IMR-90 (cell line): ENCODE measurements around the gene PRM3. TPM values are rescaled to one million over a fixed set of nuclear protein-coding genes. Genes with fewer than 3 reads are reported as not detected.

Source experiments
- ATAC-seq: fragments of 200-7000 bp; cut with Tn5 transposase; 2 replicates; pipeline ENCODE4 v1.9.1; 2020; ENCODE audit warnings: low read depth, mild to moderate bottlenecking, moderate library complexity
- BruUV-seq: library from RNA; stranded (reverse); fragments of 400-500 nt; replicated peaks from 2 replicates; lab custom pipeline; 2021; lab: Mats Ljungman, UMichigan
- CTCF ChIA-PET: fragments of 300-600 bp; formaldehyde crosslinking; extraction: SDS; loops from one replicate; lab custom pipeline; 2021; ENCODE audit warnings: antibody characterized with exemption; lab: Yijun Ruan, JAX
- POLR2A ChIA-PET: fragments of 300-600 bp; sonication (Branson Sonifier 250); formaldehyde crosslinking; loops from one replicate; lab custom pipeline; 2022; ENCODE audit warnings: antibody characterized with exemption; ENCODE audit not compliant: unreplicated experiment; lab: Charles Lee
- DNase-seq: peaks from one replicate; pipeline ENCODE4 v3.0.0; 2013
- H2AFZ ChIP-seq: replicated peaks from 2 replicates; pipeline ENCODE3; 2013; ENCODE audit warnings: low read length, mild to moderate bottlenecking; ENCODE audit not compliant: poor library complexity
- H2AK5ac ChIP-seq: 2 replicates; pipeline ENCODE4 v1.6.1; 2013; ENCODE audit warnings: low read depth, low read length, inconsistent platforms
- H2AK9ac ChIP-seq: replicated peaks from 2 replicates; pipeline ENCODE3; 2013; ENCODE audit warnings: mild to moderate bottlenecking, low read depth, low read length, moderate library complexity; ENCODE audit not compliant: poor library complexity
- H2BK120ac ChIP-seq: 2 replicates; pipeline ENCODE4 v1.6.1; 2013; ENCODE audit warnings: low read depth, low read length, inconsistent platforms
- H2BK15ac ChIP-seq: 3 replicates; pipeline ENCODE4 v1.6.1; 2013; ENCODE audit warnings: low read depth, low read length, inconsistent platforms
- H2BK20ac ChIP-seq: 2 replicates; pipeline ENCODE4 v1.6.1; 2013; ENCODE audit warnings: low read depth, mild to moderate bottlenecking, inconsistent platforms, low read length, moderate library complexity
- H2BK5ac ChIP-seq: 2 replicates; pipeline ENCODE4 v1.6.1; 2013; ENCODE audit warnings: mild to moderate bottlenecking, low read depth, low read length, inconsistent platforms; ENCODE audit not compliant: poor library complexity, severe bottlenecking
- H3K14ac ChIP-seq: replicated peaks from 2 replicates; pipeline ENCODE4 v1.6.1; 2013; ENCODE audit warnings: low read depth, low read length, inconsistent platforms
- H3K18ac ChIP-seq: 2 replicates; pipeline ENCODE4 v1.6.1; 2013; ENCODE audit warnings: low read depth, low read length, control low read depth
- H3K23ac ChIP-seq: 2 replicates; pipeline ENCODE4 v1.6.1; 2013; ENCODE audit warnings: low read depth, low read length, inconsistent platforms
- H3K27ac ChIP-seq: 2 replicates; pipeline ENCODE4 v1.5.1; 2013; ENCODE audit warnings: mild to moderate bottlenecking, control low read depth, low read length; ENCODE audit not compliant: insufficient read depth
- H3K27me3 ChIP-seq: 2 replicates; pipeline ENCODE4 v1.6.1; 2013; ENCODE audit warnings: low read length; ENCODE audit not compliant: control insufficient read depth, insufficient read depth
- H3K36me3 ChIP-seq: 2 replicates; pipeline ENCODE4 v1.6.1; 2013; ENCODE audit warnings: low read length, mixed read lengths; ENCODE audit not compliant: control insufficient read depth, insufficient read depth
- H3K4ac ChIP-seq: 2 replicates; pipeline ENCODE4 v1.6.1; 2013; ENCODE audit warnings: low read depth, low read length, inconsistent platforms
- H3K4me1 ChIP-seq: 2 replicates; pipeline ENCODE4 v1.6.1; 2013; ENCODE audit warnings: low read length, mixed read lengths; ENCODE audit not compliant: control insufficient read depth, insufficient read depth
- H3K4me2 ChIP-seq: 2 replicates; pipeline ENCODE4 v1.6.1; 2013; ENCODE audit warnings: low read depth, mild to moderate bottlenecking, control low read depth, low read length, moderate library complexity
- H3K4me3 ChIP-seq: 2 replicates; pipeline ENCODE4 v1.5.1; 2013; ENCODE audit warnings: low read depth, mild to moderate bottlenecking, control low read depth, low read length, moderate library complexity; ENCODE audit not compliant: insufficient read depth
- H3K56ac ChIP-seq: 2 replicates; pipeline ENCODE4 v1.6.1; 2013; ENCODE audit warnings: low read length, inconsistent platforms; ENCODE audit not compliant: insufficient read depth; ENCODE audit errors: extremely low read depth
- H3K79me1 ChIP-seq, 2 experiments: 2 replicates each; pipeline ENCODE4 v1.6.1; 2013; ENCODE audit warnings: low read length in 2 of 2, inconsistent platforms in 1 of 2, low read depth in 1 of 2
- H3K9ac ChIP-seq: 2 replicates; pipeline ENCODE4 v1.6.1; 2013; ENCODE audit warnings: low read depth, low read length, control low read depth
- H3K9me1 ChIP-seq: 2 replicates; pipeline ENCODE4 v1.6.1; 2013; ENCODE audit warnings: low read length, inconsistent platforms; ENCODE audit not compliant: insufficient read depth
- H3K9me3 ChIP-seq: 2 replicates; pipeline ENCODE4 v1.6.1; 2013; ENCODE audit warnings: low read length; ENCODE audit not compliant: control insufficient read depth, insufficient read depth
- H4K20me1 ChIP-seq: 2 replicates; pipeline ENCODE4 v1.6.1; 2013; ENCODE audit warnings: low read length, inconsistent platforms; ENCODE audit not compliant: insufficient read depth
- H4K5ac ChIP-seq: 2 replicates; pipeline ENCODE4 v1.6.1; 2013; ENCODE audit warnings: mild to moderate bottlenecking, low read depth, low read length, control low read depth
- H4K8ac ChIP-seq, 2 experiments: 2 replicates each; pipeline ENCODE4 v1.6.1; 2013; ENCODE audit warnings: low read depth in 2 of 2, low read length in 2 of 2, control low read depth in 1 of 2, inconsistent platforms in 1 of 2
- H4K91ac ChIP-seq: 2 replicates; pipeline ENCODE4 v1.6.1; 2013; ENCODE audit warnings: low read depth, low read length, inconsistent platforms; ENCODE audit not compliant: insufficient read depth
- MAZ ChIP-seq: IDR thresholded peaks from 2 replicates; pipeline ENCODE4 v1.6.1; 2012; ENCODE audit warnings: low read depth, mild to moderate bottlenecking, low read length, improper control_type of control experiment, moderate library complexity, borderline replicate concordance
- MXI1 ChIP-seq: IDR thresholded peaks from 2 replicates; pipeline ENCODE4 v1.6.1; 2012; ENCODE audit warnings: low read depth, mild to moderate bottlenecking, low read length, moderate library complexity, borderline replicate concordance
- NFE2L2 ChIP-seq: fragments of 150-350 bp; IDR thresholded peaks from 2 replicates; pipeline ENCODE4 v1.6.1; 2016; ENCODE audit warnings: low read depth, mild to moderate bottlenecking, low read length
- RAD21 ChIP-seq: IDR thresholded peaks from 2 replicates; pipeline ENCODE4 v1.6.1; 2012; ENCODE audit warnings: low read length, improper control_type of control experiment
- WGBS, 2 experiments: methylation state at CpG; one replicate each; pipeline versions ENCODE4 v1.1.5 to v1.1.7; 2013; ENCODE audit warnings: missing lambda C conversion rate in 2 of 2; ENCODE audit not compliant: insufficient read length in 1 of 2; ENCODE audit errors: extremely low coverage in 2 of 2; 5-methylcytosine and 5-hydroxymethylcytosine counted together
- dilution Hi-C: fragments of 300-500 bp; cut with HindIII; formaldehyde crosslinking; loops from one replicate; pipeline ENCODE4 v1.14.3; 2018; ENCODE audit warnings: low sequenced_read_pairs; ENCODE audit not compliant: unreplicated experiment
- in situ Hi-C: fragments of 300-500 bp; cut with MboI; formaldehyde crosslinking; loops from 3 replicates; pipeline ENCODE4 v1.14.3; 2019; ENCODE audit warnings: low sequenced_read_pairs, inconsistent platforms, mixed read lengths
- intact Hi-C: fragments of 100-400 bp; cut with micrococcal nuclease; formaldehyde crosslinking; loops from 2 replicates; pipeline ENCODE4 v1.10.0; 2022
- polyA plus RNA-seq, 3 experiments: library from polyadenylated mRNA; depleted of rRNA; stranded (reverse); fragments of >200 nt; gene quantifications; 2 replicates each; pipeline ENCODE4 v1.2.3, GENCODE V29; 2012; ENCODE audit warnings: low replicate concordance in 1 of 3
- total RNA-seq: library from RNA; depleted of rRNA; stranded (reverse); fragments of >200 nt; gene quantifications from 2 replicates; pipeline ENCODE4 v1.2.3, GENCODE V29; 2012
- TF ChIP-seq, protein P1 (sequence below): conservative IDR thresholded peaks from 2 replicates; pipeline ENCODE4 v1.5.1; 2012; ENCODE audit warnings: mild to moderate bottlenecking, low read depth, low read length, improper control_type of control experiment
- TF ChIP-seq, protein P2 (sequence below): fragments of 150-350 bp; IDR thresholded peaks from 2 replicates; pipeline ENCODE4 v1.6.1; 2016; ENCODE audit warnings: low read depth, mild to moderate bottlenecking, low read length, moderate library complexity, borderline replicate concordance

PRM3 gene
- total and polyA plus RNA-seq, 2 of the 4 experiments (the other 2 are of a cell fraction), result not detected

DNA sequence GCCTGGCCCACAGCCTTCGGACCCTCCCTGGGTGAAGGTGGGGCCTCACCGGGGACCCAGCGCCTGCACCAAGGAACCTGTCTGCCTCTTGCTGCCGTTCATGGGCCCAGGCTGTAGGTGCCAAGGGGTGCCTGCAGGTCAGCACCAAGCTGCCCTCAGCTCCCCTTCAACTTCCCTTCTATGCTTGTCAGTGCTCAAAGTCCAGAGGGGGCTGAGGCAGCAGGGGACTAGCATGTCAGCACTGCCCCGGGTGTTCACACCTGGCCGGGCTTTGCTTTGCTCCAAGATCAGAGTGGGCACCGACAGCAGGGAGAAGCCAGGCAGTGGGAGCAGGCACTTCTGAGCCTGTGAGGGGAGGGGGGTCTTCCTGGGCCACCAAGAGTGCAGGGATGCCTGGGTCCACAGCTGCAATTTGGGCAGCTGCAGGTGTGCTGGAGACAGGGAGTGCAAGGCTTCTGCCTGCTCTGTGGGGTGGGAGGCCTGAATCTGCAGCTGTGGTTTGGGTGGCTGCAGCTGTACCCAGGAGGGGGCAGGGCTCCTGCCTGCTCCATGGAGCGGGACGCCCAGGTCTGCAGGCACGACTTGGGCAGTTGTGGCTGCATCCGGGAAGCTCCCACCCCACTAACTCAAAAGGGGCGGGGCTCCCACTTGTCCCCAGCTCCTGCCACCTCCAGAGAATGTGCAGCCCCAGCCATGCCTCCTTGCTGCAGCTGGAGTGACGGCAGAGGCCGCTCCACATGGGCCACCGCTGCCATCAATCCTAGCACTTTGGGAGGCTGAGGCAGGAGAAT is 35.3 kb upstream of the PRM3 start (continued):
- no peak for TF ChIP-seq MXI1

DNA sequence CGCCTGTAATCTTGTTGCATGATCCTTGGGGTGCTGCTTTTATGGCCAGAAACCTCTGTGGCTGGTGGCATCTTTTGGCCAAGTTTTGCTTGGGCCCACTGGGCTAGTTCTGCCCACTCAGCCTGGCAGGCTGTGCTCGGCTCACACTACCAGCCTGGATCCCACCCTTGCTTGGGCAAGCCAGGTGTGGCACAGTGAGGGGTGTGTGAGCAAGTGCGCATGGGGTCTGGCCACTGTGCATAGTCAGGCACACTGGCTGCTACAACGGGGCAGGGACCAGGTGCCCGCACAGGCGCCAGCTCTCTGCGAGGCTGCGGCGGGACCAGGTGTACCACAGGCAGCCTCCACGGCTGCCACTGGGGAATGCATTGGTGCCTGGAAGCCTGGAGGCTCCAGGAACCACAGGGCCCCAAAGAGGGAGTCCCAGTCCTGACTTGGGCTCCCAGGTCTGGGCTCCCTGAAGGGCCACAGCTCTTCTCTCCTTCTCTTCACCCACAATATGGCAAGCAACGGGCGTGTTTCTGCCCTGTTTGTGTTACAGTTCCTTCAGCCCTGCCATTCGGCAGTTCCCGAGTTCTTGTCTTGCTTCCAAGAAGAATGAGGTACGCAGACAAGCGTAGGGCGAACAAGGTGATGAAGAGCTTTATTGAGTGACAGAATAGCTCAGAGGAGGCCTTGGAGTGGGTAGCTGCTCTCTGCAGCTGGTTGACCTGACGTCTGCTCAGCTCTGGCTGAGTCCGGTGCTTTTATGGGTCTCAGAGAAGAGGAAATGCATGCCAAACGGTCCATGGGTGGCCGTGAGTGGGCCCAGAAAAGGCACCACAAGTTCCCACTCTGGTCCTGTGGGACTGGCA is 34.4 kb upstream of the PRM3 start:
- POLR2A ChIA-PET, result no interaction called here
- Histone ChIP-seq H4K20me1 (no peaks in the 10 kb centered on the region), H2BK120ac (no peak overlapping the region), H2BK20ac (no peak overlapping the region), H3K27ac (no peak overlapping the region), H3K4me1 (peaks cover 10% of the 10 kb centered on the region), H3K14ac (no peak overlapping the region), H3K23ac (no peak overlapping the region), H3K36me3 (no peaks in the 10 kb centered on the region), H2BK15ac (no peak overlapping the region), H3K18ac (no peak overlapping the region), H3K4me2 (no peak overlapping the region), H3K9ac (no peak overlapping the region), H2BK5ac (no peak overlapping the region), H3K79me1 (peaks cover 0 to 2% of the 10 kb centered on the region in 2 experiments; a peak in 2 of 4 replicates), H4K91ac (no peak overlapping the region), H3K4ac (no peak overlapping the region), H3K9me3 (no peaks in the 10 kb centered on the region), H2AFZ (no peak overlapping the region), H4K8ac (no peak overlapping the region), H3K4me3 (no peak overlapping the region), H4K5ac (no peak overlapping the region), H2AK9ac (no peak overlapping the region), H2AK5ac (no peak overlapping the region), H3K9me1 (peaks cover 13% of the 10 kb centered on the region), H3K27me3 (no peaks in the 10 kb centered on the region), H3K56ac (no peak overlapping the region)
- TF ChIP-seq RAD21 (no peak), NFE2L2 (no peak), MAZ (no peak)
- TF ChIP-seq, protein P1, sequence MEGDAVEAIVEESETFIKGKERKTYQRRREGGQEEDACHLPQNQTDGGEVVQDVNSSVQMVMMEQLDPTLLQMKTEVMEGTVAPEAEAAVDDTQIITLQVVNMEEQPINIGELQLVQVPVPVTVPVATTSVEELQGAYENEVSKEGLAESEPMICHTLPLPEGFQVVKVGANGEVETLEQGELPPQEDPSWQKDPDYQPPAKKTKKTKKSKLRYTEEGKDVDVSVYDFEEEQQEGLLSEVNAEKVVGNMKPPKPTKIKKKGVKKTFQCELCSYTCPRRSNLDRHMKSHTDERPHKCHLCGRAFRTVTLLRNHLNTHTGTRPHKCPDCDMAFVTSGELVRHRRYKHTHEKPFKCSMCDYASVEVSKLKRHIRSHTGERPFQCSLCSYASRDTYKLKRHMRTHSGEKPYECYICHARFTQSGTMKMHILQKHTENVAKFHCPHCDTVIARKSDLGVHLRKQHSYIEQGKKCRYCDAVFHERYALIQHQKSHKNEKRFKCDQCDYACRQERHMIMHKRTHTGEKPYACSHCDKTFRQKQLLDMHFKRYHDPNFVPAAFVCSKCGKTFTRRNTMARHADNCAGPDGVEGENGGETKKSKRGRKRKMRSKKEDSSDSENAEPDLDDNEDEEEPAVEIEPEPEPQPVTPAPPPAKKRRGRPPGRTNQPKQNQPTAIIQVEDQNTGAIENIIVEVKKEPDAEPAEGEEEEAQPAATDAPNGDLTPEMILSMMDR, result no peak
- TF ChIP-seq, protein P2, sequence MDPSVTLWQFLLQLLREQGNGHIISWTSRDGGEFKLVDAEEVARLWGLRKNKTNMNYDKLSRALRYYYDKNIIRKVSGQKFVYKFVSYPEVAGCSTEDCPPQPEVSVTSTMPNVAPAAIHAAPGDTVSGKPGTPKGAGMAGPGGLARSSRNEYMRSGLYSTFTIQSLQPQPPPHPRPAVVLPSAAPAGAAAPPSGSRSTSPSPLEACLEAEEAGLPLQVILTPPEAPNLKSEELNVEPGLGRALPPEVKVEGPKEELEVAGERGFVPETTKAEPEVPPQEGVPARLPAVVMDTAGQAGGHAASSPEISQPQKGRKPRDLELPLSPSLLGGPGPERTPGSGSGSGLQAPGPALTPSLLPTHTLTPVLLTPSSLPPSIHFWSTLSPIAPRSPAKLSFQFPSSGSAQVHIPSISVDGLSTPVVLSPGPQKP, result no peak
- DNase-seq (no peak), ATAC-seq (no peak)
- intact Hi-C loops (no loop called here), dilution Hi-C loops (no loop called here), in situ Hi-C loops (loop anchor here (5.0 kb wide), 1 partner anchor 46 kb away; no protein-coding TSS in a partner anchor)
- CTCF ChIA-PET, result no interaction called here
- WGBS, 2 experiments, result 82% methylated on average over 11 of the region's 21 CpGs; no CpG with 5 or more reads in 1 of the 2 experiments
- BruUV-seq, result no TSS peak
